Lung microvascular endothelial cell (primary cell): Measurements from ENCODE around the gene RPS6KA5. TPM values are rescaled to one million over a fixed set of nuclear protein-coding genes. Genes with fewer than 3 reads are reported as not detected.
"Not testable (repeated sequence)": the region's sequence is repeated elsewhere in the genome, so short reads cannot be mapped to it uniquely, and the experiment has no call there.

Source experiments
- DNase-seq, 2 donors: peaks; one replicate each; pipeline versions ENCODE4 v3.0.0 to v3.0.0-alpha.2; 2010; ENCODE audit warnings: low read depth in 2 of 2
- total RNA-seq: library from RNA; depleted of rRNA; stranded (reverse); fragments of >200 nt; gene quantifications from 2 replicates; pipeline ENCODE4 v1.2.1, GENCODE V29; 2014

RPS6KA5 gene
- total RNA-seq, 1 donor from 2014 or later = 1.2 TPM

DNA sequence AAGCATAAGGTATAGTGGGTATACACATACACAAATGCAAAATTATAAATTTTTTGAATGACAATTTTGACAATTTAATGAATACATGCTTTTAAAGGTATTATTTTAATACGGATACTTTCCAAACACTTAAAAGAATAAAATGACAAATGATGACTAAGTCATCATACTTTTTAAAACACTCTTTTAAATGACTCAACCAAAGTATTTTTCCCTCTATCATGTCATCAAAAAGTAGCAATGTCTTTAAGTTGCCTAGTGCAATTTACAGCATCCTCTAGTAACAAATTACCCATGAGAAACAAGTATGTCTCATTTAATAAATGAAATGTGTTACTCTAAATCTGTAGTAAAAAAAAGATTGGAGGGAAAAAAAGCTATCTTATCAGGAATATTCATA is 73.3 kb downstream of the RPS6KA5 start:
- no peak for DNase-seq

DNA sequence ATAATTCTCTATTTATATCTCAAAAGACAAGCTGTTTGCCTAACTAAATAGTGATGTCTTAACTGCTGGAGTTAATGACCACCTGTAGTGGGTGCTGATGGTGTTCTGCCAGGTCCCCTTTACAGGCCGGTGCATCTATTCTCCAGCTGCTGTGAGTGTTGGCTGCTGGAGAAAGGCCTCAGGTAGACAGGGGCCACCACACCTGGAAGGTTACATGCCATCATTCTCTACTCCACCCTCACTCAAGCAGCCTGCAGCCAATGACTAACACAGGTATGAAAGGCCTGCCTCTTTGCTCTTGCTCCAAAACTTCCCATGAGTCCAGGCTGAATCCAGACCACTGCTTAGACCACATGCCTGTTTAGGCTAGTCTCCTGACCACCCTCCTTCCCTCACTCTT is 73.9 kb downstream of the RPS6KA5 start:
- no peak for DNase-seq

DNA sequence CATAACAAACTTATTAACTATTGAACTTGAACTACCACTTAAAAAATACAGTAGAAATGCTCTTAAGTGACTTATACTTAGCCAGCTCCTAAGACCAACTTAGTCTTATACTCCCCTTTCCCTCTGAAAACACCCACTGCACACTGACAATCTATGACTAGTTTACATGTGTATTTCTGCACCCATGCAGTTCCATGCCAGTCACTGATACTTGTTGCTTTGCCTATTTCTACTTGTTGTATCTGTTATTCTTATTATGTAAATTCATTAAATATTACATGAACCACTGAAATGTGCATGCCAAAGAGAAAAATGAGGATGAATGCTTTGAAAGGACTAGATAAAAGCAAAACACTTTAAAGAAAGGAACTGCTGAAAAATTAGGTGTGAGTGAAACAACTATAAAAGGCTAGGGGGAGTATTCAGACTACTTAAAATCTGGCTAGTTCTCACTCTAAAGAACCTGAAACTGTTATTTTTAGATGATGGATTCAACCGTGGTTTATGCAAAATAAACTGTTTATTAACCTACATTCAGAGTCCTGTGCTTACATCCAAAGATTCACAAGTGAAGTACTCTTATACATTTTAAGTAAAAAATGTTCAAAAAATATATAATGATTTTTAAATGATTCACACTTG is 74.7 kb downstream of the RPS6KA5 start:
- DNase-seq = no peak

DNA sequence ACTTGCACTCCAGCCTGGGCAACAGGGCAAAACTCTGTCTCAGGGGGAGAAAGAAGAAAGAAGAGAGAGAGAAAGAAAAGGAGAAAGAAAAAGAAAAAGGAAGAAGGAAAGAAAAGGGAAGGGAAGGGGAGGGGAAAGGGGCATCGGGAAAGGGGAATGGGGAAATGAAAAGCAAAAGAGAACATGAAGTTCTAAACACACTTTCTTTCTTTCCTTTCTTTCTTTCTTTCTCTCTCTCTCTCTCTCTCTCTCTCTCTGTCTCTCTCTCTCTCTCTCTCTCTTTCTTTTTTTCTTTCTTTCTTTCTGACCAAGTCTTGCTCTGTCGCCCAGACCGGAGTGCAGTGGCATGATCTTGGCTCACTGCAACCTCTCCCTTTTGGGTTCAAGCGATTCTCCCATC is 76.9 kb downstream of the RPS6KA5 start:
- no peak for DNase-seq

DNA sequence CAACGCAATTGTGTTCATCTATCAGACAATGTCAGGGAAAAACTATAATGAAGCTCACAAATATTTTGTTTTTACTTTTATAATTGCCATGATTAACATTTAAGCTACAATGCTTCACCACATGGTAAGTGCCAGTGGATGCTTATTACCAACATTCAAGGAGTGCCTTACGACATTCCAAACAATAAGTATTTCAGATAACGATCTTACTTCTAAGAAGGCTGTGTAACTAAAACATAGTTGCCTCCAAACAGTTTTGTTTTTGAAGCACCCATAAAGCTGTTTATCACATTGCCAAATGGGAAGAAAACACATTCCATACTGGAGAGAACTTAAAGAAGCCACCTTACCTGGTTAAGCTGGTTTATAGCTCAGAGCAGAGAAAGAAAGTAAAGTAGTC is 78.8 kb downstream of the RPS6KA5 start:
- DNase-seq = no peak

DNA sequence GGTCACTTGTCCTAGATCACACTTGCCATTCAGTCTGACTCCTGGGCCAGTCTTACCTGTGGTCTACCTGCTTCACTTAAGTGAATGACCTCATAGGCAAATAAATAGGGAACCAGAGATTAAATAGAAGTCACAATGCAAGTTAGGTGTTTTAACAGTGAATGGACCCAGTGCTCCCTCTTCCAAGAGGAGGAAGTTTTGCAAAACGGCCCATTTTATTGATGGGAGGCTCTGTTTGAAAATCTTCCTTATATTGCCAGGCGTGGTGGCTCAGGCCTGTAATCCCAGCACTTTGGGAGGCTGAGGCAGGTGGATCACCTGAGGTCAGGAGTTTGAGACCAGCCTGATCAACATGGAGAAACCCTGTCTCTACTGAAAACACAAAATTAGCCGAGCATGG is 79.8 kb downstream of the RPS6KA5 start:
- DNase-seq = not testable (repeated sequence)

DNA sequence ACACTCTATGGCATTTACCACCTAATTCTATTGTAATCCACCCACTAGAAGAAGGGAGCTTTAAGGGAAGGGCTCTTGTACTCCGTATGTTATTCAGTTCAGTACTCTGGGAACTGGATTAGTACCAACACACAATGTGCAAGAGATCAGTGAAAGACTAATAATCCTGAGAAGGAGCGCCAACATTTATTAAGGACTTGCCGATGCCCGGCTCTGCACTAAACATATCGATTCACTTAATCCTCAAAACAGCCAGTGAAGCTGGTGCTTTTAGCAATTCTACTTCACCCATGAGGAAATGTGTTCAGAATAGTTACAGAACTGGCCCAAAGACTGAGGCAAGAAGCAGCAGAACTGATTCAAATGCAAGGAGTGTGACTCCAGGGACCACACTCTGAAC is 80.9 kb downstream of the RPS6KA5 start:
- DNase-seq = no peak

DNA sequence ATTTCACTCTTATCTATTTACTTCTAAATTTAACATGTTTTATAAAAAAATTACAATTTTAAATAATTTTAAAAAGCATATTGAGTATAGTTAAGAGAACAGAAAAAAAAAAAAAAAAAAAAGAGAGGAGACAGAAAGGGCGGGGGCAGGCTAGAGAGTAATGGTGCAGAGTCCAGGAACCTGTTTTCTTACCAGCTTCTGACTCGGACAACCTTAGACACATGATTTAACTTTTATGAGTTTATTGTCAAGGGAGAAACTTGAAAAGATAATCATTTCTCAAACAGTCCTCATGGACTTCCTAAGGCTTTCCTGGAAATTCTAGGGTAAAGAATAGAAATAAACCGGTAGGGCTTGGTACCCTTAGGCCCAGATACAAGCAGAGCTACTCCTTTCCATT is 84.3 kb downstream of the RPS6KA5 start:
- no peak for DNase-seq

DNA sequence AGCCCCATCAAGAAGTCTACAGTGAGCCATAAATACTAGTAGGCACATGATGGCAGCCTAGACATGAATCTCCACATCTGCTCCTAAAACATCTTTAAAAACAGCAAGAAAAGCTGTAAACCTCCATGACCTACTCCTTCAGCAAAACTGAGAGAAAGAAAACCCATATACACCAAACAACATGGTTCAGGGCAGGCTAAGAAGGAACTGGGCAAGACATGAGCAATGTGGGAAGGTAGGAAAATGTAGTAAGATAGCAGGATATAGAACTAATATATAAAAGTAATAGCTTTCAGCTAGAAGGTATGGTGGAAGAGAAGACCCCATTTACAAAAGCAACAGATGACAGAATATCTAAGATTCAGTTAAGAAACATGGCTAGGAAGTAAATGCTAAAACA is 88.8 kb downstream of the RPS6KA5 start:
- DNase-seq = no peak

DNA sequence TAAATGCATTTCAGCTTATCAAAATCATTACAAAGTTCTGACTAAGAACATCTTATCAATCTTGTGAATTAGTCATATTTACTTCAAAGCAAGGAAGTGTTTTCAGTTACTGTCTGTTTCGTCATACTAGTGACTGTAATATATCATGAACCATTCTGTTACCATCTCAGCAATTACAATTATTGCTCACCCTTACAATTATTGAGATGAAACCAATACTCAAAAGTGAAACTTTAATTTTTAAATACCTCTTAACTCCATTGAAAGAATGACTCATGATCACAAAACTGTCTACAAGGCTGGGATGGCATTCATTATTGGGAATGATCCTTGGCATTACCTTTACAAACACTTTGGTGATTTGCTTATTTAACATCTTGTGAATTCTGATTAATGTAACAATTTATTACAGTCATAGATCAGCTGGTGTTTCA is 90.3 kb downstream of the RPS6KA5 start:
- DNase-seq = peak in 1 of 2 donors; percentile 23

DNA sequence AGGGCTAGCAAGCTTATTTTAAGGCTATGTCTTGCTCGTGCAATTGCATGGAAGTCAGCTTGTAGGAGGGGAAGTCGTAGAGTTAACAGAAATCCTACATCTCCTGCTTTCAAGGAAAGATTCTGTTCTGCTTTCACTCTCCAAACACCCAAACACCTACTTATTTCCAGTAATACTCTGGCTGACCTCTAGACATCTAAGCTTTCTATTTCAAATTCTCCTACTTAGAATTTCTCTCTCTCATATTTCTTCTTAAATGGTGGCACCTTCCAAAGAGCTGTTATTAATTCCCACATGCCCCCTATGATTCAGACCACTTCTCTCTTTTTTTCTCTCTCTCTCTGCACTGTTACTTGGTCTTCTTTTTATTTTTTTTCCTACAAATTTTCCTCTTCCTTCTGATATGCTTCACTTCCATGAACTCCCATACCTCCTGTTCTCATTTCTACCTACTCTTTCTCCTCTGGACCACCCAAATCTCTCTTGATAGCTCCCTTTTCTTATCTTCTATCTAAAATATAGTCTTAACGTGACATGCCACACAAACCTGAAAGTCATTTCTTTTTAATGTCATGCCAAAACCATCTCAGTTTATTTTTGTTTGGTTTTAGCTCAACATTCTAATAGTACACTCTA is 90.8 kb downstream of the RPS6KA5 start:
- no peak for DNase-seq

DNA sequence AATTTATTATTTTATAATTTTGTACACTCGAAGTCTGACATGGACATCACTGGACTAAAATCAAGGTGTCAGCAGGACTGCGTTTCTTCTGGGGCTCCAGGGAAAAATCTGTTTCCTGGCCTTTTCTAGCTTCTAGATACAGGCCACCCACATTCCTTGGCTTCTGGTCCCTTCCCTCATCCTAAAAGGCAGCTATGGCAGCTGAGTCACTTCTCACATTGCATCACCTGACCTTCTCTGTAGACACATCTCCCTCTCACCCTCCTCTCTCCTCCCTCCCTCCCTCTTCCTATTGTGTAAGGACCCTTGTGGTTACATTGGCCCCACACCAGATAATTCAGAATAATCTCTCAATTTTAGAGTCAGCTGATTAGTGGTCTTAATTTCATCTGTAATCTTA is 92.4 kb downstream of the RPS6KA5 start:
- DNase-seq = no peak

DNA sequence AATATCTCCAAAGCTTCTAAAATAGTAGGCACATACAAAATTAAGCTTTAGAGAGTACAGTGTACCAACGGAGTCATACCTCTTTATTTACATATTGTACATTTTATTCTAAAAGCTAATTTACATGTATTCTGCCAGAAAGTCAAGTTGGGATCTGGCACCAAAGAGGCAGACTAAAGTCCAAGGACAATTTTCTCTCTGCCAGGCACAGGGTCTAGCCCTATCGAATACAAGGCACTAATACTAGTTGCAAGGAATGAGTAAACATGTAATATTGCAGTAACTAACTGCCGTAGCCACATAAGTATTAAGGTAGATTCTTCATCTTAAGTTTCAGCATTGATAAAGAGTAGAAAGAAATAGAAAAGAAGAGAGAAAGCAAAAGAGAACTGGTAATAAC is 93.9 kb downstream of the RPS6KA5 start:
- DNase-seq = no peak

DNA sequence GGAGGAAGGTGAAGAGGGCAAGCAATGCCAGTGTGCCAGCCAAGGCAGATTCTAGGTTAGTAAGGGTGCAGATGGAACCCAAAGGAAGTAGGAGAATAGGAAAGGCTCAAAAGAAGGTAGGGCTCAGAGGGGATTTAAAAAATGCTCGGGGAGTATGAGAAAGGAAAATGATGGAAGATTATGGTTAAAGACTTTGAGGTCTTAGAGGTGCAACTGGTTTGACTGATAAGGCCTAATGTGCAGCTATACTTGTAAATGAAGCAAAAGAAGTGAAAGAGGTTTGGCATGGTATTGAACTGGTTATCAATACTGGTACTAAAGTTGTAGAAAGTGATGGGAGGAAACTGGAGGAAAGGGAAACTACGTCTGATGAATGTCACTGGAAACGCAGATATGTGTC is 94.7 kb downstream of the RPS6KA5 start:
- DNase-seq = no peak

DNA sequence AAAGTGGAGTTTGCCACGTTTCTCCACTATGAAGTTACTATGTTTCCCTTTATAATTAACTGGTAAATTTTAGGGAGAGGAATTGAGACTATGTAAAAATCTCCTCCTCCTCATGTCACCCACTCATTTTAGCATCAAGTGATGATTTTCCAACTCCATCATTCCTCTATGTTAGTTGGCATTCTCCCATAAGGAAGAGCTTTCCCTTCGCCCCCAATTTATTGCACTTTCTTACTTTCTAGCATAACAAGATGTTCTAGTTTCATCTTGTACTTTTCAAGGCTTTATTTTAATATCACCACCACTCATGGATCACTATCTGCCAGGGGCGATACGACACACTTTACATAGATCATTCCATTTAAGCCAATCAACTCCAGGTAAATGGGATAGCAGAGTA is 97.1 kb downstream of the RPS6KA5 start:
- no peak for DNase-seq

DNA sequence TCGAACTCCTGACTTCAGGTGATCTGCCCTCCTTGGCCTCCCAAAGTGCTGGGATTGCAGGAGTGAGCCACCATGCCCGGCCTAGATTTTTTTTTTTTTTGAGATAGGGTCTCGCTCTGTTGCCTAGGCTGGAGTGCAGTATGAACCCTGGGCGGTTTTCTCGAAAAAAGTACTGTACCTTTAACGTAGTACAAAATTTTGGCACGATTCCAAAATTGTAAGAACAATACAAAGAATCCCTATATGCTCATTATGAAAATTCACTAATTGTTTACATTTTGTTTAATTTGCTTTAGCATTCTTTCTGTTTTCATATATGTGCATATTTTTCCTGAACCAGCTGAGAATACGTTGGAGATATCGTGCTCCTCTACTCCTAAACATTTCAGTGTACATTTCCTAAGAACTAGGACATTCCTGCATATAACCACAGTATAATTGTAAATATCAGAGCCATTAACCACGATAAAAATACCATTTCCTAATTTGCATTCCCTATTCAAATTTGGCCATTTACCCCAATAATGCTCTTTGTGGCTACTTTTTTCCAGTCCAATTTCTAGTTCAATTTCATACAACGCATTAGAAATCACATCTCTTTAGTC is 97.8 kb downstream of the RPS6KA5 start:
- no peak for DNase-seq

DNA sequence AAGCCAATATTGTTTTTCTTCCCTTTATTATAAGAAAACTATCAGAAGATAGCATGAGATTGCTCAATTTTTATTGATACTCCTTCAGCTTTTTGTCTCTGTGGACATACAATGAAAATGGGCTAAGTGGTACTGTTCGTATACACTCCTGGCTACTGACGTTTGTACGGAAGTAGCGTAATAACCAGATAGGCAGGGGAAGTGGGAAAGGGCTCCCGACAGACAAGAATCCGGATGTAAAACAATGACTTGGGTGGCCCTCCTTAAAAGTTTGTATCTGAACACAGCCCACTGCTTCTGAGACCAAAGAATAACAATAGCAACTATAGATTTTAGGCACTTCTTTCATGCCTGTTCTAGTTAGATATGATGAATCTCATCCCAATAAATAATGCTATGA is 99.6 kb downstream of the RPS6KA5 start:
- DNase-seq = peak; percentile 4 to 44

DNA sequence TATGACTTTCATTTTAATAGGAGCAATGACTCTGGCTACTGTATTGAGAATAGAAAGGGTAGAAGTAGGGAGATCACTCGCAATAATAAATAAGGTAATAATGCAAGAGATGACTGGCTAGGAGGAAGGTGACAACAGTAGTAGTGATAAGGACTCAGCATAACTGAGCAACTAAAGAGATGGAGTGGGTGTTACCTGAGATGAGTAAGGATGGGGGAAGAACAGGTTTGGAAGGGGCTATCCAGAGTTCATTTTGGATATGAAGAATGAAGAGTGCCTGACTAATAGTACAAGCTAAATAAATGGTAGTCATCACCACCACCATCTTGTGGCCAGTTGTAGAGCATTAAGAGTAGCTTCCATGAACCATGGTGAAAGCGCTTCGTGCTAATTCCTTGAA is 101.1 kb downstream of the RPS6KA5 start:
- DNase-seq = no peak

DNA sequence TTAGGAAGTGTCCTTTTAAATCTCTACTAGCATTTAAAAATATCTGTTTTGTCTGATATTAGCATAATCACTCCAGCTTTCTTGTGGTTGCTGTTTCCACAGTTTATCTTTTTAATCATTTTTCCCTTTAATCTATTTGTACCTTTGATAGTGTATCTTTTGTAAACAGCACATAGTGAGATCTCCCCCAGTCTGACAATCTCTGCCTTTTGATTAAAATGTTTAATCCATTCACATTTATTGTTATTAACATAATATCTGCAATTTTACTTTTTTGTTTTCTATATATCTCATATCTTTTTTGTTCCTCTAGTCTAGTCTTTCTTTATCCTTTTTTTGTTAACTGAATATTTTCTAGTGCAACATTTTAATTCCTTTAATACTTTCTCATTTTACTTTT is 104.2 kb downstream of the RPS6KA5 start:
- no peak for DNase-seq

DNA sequence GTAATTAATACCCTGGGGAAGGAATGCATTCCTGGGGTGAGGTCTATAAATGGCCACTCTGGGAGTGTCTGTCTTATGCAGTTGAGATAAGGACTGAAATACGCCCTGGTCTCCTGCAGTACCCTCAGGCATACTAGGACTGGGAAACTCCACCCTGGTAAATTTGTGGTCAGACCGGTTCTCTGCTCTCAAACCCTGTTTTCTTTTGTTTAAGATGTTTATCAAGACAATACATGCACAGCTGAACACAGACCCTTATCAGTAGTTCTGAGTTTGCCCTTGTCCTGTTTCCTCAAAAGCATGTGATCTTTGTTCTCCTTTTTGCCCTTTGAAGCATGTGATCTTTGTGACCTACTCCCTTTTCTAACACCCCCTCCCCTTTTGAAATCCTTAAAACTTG is 106.8 kb downstream of the RPS6KA5 start:
- not testable (repeated sequence) for DNase-seq

DNA sequence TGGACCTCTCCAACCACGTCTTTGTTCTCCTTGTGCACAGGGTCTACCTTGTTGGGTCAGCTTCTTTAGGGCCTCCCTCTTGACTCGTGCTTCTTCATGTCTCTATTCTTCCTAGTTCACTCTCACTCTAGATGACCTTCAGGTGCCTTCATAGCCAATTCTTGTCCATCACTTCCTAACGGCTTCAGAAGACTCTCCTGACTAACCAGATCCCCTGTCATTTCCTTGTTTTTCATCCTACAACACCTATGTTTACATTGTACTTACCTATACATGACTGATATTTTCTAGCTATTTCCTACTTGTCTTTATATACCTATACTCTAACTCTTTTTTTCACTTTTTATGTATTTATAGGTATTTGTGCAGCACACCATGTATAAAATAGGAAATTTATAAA is 117.1 kb downstream of the RPS6KA5 start:
- DNase-seq = no peak

DNA sequence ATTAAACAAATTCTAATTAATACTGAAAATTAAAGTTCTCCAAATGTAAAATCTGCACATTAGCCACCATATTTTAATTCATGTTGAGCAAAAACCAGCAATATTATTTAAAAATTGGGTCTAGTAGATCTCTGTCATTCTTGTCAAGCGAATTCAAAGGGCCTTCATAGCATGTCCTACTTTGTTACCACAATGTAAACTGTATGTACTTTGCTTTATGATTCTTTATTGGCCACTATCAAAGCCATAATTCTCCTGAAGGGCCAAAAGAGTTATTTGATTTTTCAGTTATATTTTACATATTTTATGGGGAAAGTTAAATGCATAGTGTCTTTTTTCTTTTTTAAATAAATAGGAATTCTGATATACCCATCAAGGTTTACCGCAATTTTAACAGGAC is 117.9 kb downstream of the RPS6KA5 start:
- DNase-seq = no peak

DNA sequence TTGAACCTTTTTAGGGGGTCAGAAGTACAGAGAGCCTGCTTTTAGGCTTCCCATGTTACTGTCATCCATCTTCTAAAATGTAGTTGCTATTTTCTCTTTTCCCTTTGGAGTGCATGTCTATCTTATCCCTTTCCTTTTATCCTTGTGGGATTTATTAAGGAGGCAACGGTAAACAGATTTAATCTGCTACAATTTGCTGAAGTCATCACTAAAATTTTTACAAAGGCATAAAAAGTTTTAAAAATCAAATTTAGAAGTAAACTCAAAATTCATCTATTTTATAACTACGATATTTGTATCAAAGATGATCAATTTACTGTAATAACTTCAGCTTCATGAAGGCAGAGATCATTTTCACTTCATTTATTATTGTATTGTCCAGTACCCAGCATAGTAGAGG is 118.7 kb downstream of the RPS6KA5 start:
- no peak for DNase-seq
